IPS-18a (cell line): ENCODE measurements around the gene RNLS.

Experiments used
- H3K27ac ChIP-seq: one replicate; pipeline ENCODE4 v1.5.1; 2013; ENCODE audit warnings: low read length
- H3K27me3 ChIP-seq: one replicate; pipeline ENCODE4 v1.6.1; 2013; ENCODE audit warnings: mild to moderate bottlenecking, low read length; ENCODE audit not compliant: control insufficient read depth, insufficient read depth
- H3K36me3 ChIP-seq: one replicate; pipeline ENCODE4 v1.6.1; 2013; ENCODE audit warnings: low read depth, low read length; ENCODE audit not compliant: control insufficient read depth
- H3K4me1 ChIP-seq: one replicate; pipeline ENCODE4 v1.6.1; 2013; ENCODE audit warnings: low read depth, low read length; ENCODE audit not compliant: control insufficient read depth
- H3K4me3 ChIP-seq: one replicate; pipeline ENCODE4 v1.5.1; 2013; ENCODE audit warnings: low read length
- H3K9ac ChIP-seq: one replicate; pipeline ENCODE4 v1.6.1; 2013; ENCODE audit warnings: mild to moderate bottlenecking, low read length, moderate library complexity
- H3K9me3 ChIP-seq: one replicate; pipeline ENCODE4 v1.6.1; 2013; ENCODE audit warnings: low read depth, low read length; ENCODE audit not compliant: control insufficient read depth

The RNLS gene

GRCh38 chr10:88241501-88241900, 341.6 kb downstream of the RNLS start:
- Histone ChIP-seq H3K27ac (no peak overlapping the region), H3K9ac (no peak overlapping the region), H3K4me1 (no peaks in the 10 kb centered on the region)

GRCh38 chr10:88239212-88239611, 343.9 kb downstream of the RNLS start:
- Histone ChIP-seq H3K9me3 (no peaks in the 10 kb centered on the region), H3K27me3 (no peaks in the 10 kb centered on the region), H3K4me1 (peaks cover 4% of the 10 kb centered on the region), H3K9ac (no peak overlapping the region), H3K27ac (no peak overlapping the region), H3K36me3 (no peaks in the 10 kb centered on the region), H3K4me3 (no peak overlapping the region)

More at GRCh38 chr10:88241501-88241900, 341.6 kb downstream of the RNLS start:
- no peak overlapping the region for H3K4me3 ChIP-seq
- no peaks in the 10 kb centered on the region for H3K9me3 ChIP-seq
- no peaks in the 10 kb centered on the region for H3K36me3 ChIP-seq
- no peaks in the 10 kb centered on the region for H3K27me3 ChIP-seq

GRCh38 chr10:88238615-88238914, 344.6 kb downstream of the RNLS start:
- Histone ChIP-seq H3K27me3 (no peaks in the 10 kb centered on the region), H3K4me3 (no peak overlapping the region), H3K9ac (no peak overlapping the region), H3K9me3 (no peaks in the 10 kb centered on the region), H3K36me3 (no peaks in the 10 kb centered on the region), H3K4me1 (peaks cover 6% of the 10 kb centered on the region), H3K27ac (no peak overlapping the region)

GRCh38 chr10:88237896-88238614, 345.1 kb downstream of the RNLS start:
- H3K36me3 ChIP-seq: no peaks in the 10 kb centered on the region
- H3K4me3 ChIP-seq: no peak overlapping the region
- no peak overlapping the region for H3K9ac ChIP-seq
- no peak overlapping the region for H3K27ac ChIP-seq
- H3K4me1 ChIP-seq: peaks cover 6% of the 10 kb centered on the region
- no peaks in the 10 kb centered on the region for H3K9me3 ChIP-seq
- H3K27me3 ChIP-seq: no peaks in the 10 kb centered on the region

- Histone ChIP-seq H3K36me3 (no peaks in the 10 kb centered on the region), H3K27ac (no peak overlapping the region), H3K4me3 (no peak overlapping the region), H3K27me3 (no peaks in the 10 kb centered on the region), H3K9me3 (no peaks in the 10 kb centered on the region), H3K4me1 (peaks cover 6% of the 10 kb centered on the region), H3K9ac (no peak overlapping the region)
Measured at GRCh38 chr10:88236121-88236743, 346.9 kb downstream of the RNLS start.

- no peak overlapping the region for H3K4me3 ChIP-seq
- H3K27ac ChIP-seq: no peak overlapping the region
- no peak overlapping the region for H3K9ac ChIP-seq
- no peaks in the 10 kb centered on the region for H3K36me3 ChIP-seq
- H3K9me3 ChIP-seq: no peaks in the 10 kb centered on the region
- no peaks in the 10 kb centered on the region for H3K27me3 ChIP-seq
- peaks cover 6% of the 10 kb centered on the region for H3K4me1 ChIP-seq
Measured at GRCh38 chr10:88234297-88234696, 348.8 kb downstream of the RNLS start.

GRCh38 chr10:88233870-88234269, 349.2 kb downstream of the RNLS start:
- Histone ChIP-seq H3K27me3 (no peaks in the 10 kb centered on the region), H3K36me3 (no peaks in the 10 kb centered on the region), H3K27ac (no peak overlapping the region), H3K9ac (no peak overlapping the region), H3K4me3 (no peak overlapping the region), H3K9me3 (no peaks in the 10 kb centered on the region), H3K4me1 (peaks cover 6% of the 10 kb centered on the region)

- no peak overlapping the region for H3K27ac ChIP-seq
- H3K9ac ChIP-seq: no peak overlapping the region
- H3K4me1 ChIP-seq: peaks cover 6% of the 10 kb centered on the region
- no peaks in the 10 kb centered on the region for H3K9me3 ChIP-seq
- H3K4me3 ChIP-seq: no peak overlapping the region
- H3K27me3 ChIP-seq: no peaks in the 10 kb centered on the region
- no peaks in the 10 kb centered on the region for H3K36me3 ChIP-seq
Measured at GRCh38 chr10:88232983-88233543, 350.1 kb downstream of the RNLS start.

GRCh38 chr10:88232029-88232895, 350.9 kb downstream of the RNLS start:
- no peaks in the 10 kb centered on the region for H3K36me3 ChIP-seq
- H3K9me3 ChIP-seq: no peaks in the 10 kb centered on the region
- no peak overlapping the region for H3K27ac ChIP-seq
- H3K9ac ChIP-seq: no peak overlapping the region
- no peak overlapping the region for H3K4me3 ChIP-seq
- peaks cover 6% of the 10 kb centered on the region for H3K4me1 ChIP-seq
- H3K27me3 ChIP-seq: no peaks in the 10 kb centered on the region

GRCh38 chr10:88230251-88230650, 352.9 kb downstream of the RNLS start:
- Histone ChIP-seq H3K27me3 (no peaks in the 10 kb centered on the region), H3K27ac (no peak overlapping the region), H3K9me3 (no peaks in the 10 kb centered on the region), H3K4me3 (no peak overlapping the region), H3K4me1 (peaks cover 6% of the 10 kb centered on the region), H3K36me3 (no peaks in the 10 kb centered on the region), H3K9ac (no peak overlapping the region)

- no peak overlapping the region for H3K4me3 ChIP-seq
- no peaks in the 10 kb centered on the region for H3K4me1 ChIP-seq
- no peak overlapping the region for H3K9ac ChIP-seq
- H3K27me3 ChIP-seq: no peaks in the 10 kb centered on the region
- H3K27ac ChIP-seq: no peak overlapping the region
- H3K9me3 ChIP-seq: no peaks in the 10 kb centered on the region
- no peaks in the 10 kb centered on the region for H3K36me3 ChIP-seq
Measured at GRCh38 chr10:88228130-88228529, 355.0 kb downstream of the RNLS start.
